ENCODE results near the gene SSH2.

Gene SSH2

DNA sequence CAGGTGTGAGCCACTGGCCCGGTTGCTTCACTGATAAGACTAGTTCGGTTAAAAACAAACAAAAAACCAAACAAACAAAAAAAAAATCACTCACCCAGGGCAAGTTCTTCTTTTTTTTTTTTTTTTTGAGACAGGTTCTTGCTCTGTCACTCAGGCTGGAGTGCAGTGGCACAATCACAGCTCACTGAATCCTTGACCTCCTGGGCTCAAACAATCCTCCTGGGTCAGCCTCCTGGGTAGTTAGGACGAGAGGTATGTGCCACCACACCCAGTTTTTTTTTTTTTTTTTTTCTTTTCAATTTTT lies 187.9 kb downstream of the SSH2 start:
- no peak for TF ChIP-seq GATA3 (IDR thresholded peaks at IDR 0.05; ENCODE audit: low read depth, low read length)
- no peak for TF ChIP-seq GATA2 (IDR thresholded peaks at IDR 0.05; ENCODE audit: low read depth, low read length)

DNA sequence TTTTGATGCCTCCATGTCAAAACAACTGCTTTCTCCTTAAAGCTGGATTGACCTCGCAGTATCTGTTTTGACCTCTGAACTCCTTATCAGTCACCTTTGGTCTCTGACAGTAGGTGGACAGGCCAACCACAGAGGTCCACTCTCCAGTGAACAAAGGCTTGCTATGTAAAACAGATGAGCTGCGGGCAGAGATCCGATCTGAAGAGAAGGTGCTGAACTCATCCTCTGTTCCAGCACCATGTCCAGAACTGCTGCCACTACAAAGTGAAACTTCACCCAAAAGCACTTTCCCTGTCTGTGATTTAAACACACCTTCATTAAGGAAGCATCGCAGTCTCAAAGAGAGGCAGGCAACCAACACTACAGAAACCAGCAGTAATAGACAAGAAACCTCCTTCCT lies 190.0 kb downstream of the SSH2 start:
- TF ChIP-seq GATA2 (IDR thresholded peaks at IDR 0.05; ENCODE audit: low read depth, low read length) (peak; percentile 19; the same call in 1 of the 2 replicates), GATA3 (IDR thresholded peaks at IDR 0.05; ENCODE audit: low read depth, low read length) (no peak)

- TF ChIP-seq GATA3 (IDR thresholded peaks at IDR 0.05; ENCODE audit: low read depth, low read length) (no peak), GATA2 (IDR thresholded peaks at IDR 0.05; ENCODE audit: low read depth, low read length) (no peak)
Measured at GRCh38 chr17:29734640-29735039, 195.4 kb downstream of the SSH2 start.

DNA sequence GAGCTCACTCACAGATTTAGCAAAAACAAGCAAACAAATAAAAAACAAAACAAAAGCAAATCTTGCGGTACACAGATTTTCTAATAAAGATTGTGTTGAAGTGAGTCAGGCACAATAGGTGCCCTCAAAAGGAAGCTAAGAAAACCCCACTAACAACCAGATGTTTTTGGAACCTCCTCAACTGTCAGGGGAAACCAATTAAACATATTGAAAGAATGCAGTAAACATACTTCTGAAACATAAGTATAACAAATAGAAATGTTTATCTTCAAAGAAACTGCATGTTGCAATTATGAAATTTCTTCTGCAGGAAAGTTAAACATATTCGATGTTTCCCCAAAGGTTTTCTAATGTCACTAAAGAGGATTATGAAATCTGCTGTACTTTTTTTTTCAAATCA lies 196.9 kb downstream of the SSH2 start:
- TF ChIP-seq GATA3 (IDR thresholded peaks at IDR 0.05; ENCODE audit: low read depth, low read length) = no peak
- TF ChIP-seq GATA2 (IDR thresholded peaks at IDR 0.05; ENCODE audit: low read depth, low read length) = no peak

DNA sequence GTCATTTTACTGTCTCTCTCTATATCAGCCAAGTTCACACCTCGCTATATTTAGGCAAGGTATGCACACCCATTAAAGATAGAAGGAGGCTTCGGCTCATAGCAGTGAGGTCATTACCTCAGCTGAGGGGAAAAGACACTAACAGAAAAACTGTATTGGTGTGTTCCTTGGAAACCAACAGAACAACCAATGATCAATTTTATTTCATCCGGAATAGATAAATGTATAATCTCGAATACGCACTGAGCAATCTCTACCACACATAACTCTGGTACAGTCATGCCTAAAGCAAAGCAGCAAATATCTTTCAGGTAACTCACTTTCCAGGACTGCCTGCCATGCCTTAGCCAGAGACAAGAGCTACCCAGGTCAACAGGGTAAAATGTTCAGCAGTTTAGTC lies 197.4 kb downstream of the SSH2 start:
- TF ChIP-seq GATA3 (IDR thresholded peaks at IDR 0.05; ENCODE audit: low read depth, low read length) (no peak), GATA2 (IDR thresholded peaks at IDR 0.05; ENCODE audit: low read depth, low read length) (no peak)

GRCh38 chr17:29732209-29732608 lies 197.8 kb downstream of the SSH2 start:
- TF ChIP-seq GATA3 (IDR thresholded peaks at IDR 0.05; ENCODE audit: low read depth, low read length) (no peak), GATA2 (IDR thresholded peaks at IDR 0.05; ENCODE audit: low read depth, low read length) (no peak)

DNA sequence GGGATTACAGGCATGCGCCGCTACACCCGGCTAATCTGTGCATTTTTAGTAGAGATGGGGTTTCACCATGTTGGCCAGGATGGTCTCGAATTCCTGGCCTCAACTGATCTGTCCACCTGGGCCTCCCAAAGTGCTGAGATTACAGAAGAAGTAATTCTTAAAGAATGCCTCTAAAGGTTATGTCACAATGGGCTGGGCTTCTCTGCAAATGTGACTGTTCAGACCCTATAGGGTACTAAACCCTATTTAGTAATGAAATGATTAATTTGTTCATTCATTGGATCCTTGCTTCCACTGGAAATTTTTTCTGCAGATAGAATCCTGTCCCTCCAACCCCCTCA lies 198.5 kb downstream of the SSH2 start:
- no peak for TF ChIP-seq GATA2 (IDR thresholded peaks at IDR 0.05; ENCODE audit: low read depth, low read length)
- TF ChIP-seq GATA3 (IDR thresholded peaks at IDR 0.05; ENCODE audit: low read depth, low read length) = no peak

DNA sequence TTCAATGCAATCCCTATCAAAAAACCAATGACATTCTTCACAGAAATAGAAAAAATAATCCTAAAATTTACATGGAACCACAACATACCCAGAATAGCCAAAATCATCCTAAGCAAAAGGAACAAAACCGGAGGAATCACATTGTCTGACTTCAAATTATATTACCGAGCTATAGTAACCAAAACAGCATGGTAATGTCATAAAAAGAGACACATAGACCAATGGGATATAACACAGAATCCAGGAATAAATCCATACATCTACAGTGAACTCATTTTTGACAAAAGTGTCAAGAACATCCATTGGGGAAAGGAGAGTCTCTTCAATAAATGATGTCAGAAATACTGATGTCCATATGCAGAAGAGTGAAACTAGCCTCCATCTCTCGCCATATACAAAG lies 201.5 kb downstream of the SSH2 start:
- TF ChIP-seq GATA3 (IDR thresholded peaks at IDR 0.05; ENCODE audit: low read depth, low read length) = no peak
- TF ChIP-seq GATA2 (IDR thresholded peaks at IDR 0.05; ENCODE audit: low read depth, low read length) = no peak

DNA sequence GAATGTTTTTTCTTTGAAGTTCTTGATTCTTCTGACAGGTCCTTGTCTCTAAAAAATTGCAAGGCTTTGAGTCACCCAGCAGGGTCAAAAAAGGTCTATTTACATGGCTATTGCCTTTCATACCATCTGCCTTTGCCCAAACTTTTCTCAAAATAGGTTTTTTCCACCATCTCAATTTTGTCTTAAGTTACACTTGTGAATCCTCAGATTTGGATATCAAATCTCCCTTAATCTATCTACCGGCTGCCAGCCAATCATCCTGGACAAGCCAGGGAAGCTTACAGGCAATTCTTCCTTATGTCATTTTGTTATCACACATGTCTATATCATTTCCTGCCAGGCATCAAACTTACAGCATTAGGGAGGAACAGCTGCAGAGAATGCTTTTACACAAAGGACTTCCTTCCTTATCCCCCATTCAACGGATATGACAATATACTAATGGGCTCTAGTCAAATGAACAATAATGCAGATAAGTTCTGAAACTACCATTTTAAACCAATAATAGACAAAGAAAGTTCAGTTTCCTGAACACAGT lies 203.2 kb downstream of the SSH2 start:
- TF ChIP-seq GATA3 (IDR thresholded peaks at IDR 0.05; ENCODE audit: low read depth, low read length) (peak; percentile 47; the same call in 1 of the 2 replicates), GATA2 (IDR thresholded peaks at IDR 0.05; ENCODE audit: low read depth, low read length) (peak; percentile 64; the same call in 1 of the 2 replicates)

GRCh38 chr17:29723278-29724047 lies 206.6 kb downstream of the SSH2 start:
- TF ChIP-seq GATA2 (IDR thresholded peaks at IDR 0.05; ENCODE audit: low read depth, low read length) = no peak
- no peak for TF ChIP-seq GATA3 (IDR thresholded peaks at IDR 0.05; ENCODE audit: low read depth, low read length)

DNA sequence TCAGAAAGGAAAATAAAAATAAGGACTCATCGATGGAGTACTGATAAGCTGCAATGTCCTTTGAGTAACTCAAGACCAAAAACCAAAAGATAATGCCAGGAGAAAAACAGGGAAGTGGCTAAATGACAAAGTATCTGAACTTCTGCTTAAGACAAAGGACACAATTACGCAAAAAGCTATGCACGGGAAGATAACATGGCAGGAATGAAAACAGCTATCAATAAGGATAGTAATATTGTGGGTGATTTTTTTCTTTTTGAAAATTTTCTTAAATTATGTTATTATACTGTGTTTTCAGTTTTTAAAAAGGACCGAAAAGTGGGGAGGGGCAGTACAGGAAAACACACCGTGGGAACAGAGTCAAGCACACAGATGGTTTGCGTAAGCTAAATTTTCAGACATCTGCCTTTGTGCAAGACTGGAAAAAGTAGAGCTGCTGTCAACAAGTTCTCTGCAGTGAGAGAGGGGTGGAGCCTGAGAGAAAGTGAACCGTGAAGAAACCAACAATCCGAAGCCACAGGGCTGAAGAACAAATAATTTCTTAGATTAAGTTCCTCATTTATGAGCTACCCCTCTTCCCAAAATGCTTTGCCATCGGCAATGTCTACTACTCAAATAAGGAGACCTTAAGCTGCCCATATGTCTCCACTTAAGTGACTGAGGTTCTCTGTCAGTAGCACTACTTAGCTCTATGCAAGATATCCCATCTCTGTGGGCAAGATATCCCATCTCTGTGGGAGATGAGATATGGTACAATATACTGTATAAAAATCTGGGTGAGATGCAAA lies 207.4 kb downstream of the SSH2 start:
- TF ChIP-seq GATA2 (IDR thresholded peaks at IDR 0.05; ENCODE audit: low read depth, low read length) (peak; percentile 6; the same call in 1 of the 2 replicates), GATA3 (IDR thresholded peaks at IDR 0.05; ENCODE audit: low read depth, low read length) (peak; percentile 58; the same call in 1 of the 2 replicates)

DNA sequence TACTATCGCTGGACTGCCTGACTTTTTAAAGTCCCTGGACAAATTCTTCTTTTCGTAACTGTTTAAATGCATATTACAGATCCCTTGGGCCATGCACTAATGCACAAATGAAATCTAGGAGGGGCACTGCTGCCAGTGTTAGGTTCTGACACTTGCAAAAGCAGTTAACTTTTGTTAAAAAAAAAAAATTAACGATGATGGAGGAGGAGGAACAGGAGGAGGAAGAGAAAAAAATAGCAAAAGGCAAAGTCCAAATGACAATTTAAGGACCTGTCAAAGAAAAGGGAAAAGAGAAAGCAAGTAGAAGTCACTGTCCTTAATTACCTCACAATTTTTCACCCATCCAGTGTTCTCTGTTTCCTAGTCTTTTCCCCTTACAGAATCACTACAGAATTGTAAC lies 209.5 kb downstream of the SSH2 start:
- no peak for TF ChIP-seq GATA3 (IDR thresholded peaks at IDR 0.05; ENCODE audit: low read depth, low read length)
- no peak for TF ChIP-seq GATA2 (IDR thresholded peaks at IDR 0.05; ENCODE audit: low read depth, low read length)

DNA sequence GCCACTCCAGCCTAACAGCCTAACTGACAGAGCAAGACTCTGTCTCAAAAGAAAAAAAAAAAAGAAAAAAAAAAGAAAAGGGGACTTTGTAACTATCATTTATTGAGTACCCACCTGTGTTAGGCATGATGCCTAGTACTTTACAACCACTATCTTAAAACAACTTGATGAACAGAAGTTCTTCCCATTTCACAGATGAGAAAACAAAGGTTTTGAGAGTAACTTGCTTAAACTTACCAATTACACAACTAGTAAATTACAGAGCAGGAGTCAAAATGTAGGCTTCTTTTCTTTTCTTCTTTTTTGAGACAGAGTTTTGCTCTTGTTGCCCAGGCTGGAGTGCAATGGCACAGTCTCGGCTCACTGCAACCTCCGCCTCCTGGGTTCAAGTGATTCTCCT lies 210.6 kb downstream of the SSH2 start:
- no peak for TF ChIP-seq GATA2 (IDR thresholded peaks at IDR 0.05; ENCODE audit: low read depth, low read length)
- TF ChIP-seq GATA3 (IDR thresholded peaks at IDR 0.05; ENCODE audit: low read depth, low read length) = no peak

- TF ChIP-seq GATA3 (IDR thresholded peaks at IDR 0.05; ENCODE audit: low read depth, low read length) (no peak), GATA2 (IDR thresholded peaks at IDR 0.05; ENCODE audit: low read depth, low read length) (no peak)
Measured at GRCh38 chr17:29718446-29719039, 211.5 kb downstream of the SSH2 start.
